CD4-positive, alpha-beta T cell treated with Interleukin-6 for 4 hours (primary cell): ENCODE data around the gene CSTF3.

Experiments
- DNase-seq: peaks from one replicate; pipeline ENCODE4 v3.0.0-alpha.2; 2020; ENCODE audit warnings: mixed read lengths

CSTF3 gene

DNA sequence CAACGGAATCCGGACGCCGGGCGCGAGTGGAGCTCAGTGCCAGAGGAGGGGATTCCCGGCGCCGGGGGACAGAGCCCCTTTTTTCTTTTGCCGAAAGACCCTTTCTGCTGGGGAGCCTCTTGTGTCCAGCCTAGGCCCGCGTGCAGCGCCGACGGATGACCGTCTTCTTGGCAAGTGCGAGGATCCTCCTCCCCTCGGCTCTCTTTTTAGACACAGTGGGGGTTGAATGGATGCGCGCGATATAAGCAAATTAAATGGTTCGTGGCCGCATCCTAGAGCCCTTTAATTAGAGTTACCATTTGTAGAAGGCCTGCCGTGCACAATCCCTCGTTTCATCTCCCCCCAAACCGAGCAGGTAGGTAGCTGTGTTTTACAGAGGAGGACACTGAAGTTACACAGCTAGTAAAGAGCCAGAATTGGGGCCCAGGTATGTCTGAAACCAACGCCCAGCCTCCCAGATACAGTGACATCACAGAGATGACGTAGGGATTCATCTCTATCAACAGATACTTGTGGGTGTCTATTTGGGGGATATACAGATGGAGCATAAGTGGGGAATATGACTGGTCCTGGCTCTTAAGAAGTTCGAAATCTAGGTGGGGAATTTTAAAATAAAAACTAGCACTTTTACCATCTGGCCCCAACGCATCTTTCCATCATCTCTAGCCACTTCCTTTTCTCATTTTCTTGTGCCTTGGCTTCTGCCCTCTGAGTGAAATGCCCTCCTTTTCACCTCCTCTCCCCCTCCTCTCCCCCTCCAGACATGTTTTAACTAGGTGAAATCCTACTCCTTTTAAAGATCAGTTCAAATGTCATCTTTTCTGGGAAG, 121.0 kb downstream of the CSTF3 start:
- peak; percentile 22 for DNase-seq

DNA sequence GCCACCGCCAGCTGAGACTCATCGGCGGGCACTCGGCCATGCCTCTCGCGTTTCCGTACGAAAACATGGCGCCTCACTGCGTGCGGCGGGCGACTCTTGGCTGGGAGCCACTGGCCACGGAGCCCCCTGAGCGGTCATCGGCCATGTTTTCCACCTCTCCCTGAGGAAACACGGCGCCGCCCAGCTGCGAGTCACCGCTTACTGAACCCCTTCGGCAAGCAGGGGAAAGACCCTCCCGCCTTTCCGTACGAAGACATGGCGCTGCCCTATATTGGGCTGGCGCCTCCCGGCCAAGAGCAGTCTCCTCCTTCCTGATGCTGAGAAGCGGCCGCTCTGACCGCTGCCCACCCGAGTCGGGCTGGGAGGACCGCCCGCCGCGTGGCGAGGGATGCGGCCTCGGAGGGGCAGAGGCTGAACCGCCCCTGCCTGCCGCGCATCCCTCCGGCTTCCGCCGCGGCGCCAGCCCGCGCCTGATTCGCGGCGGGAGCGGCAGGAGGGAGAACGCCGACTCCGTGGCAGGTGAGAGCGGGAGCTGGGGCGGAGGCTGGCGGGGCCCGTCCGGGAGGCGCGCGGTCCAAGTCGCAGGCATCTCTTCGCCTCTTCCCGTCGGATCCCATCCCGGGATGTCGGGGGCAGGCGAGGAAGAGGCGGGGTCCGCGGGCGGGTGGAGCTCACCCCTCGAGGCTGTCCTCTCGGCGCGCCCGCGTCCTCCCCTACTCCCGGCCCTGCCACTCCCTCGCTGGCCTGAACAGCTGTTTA, 121.8 kb downstream of the CSTF3 start, which contains the start of gene TCP11L1:
Gene TCP11L1, plus strand, starts transcription at position 299 of the 759 bp plus-strand sequence. CDS start 4,202 bp downstream, outside the sequence.
- DNase-seq, result peak; percentile 87

DNA sequence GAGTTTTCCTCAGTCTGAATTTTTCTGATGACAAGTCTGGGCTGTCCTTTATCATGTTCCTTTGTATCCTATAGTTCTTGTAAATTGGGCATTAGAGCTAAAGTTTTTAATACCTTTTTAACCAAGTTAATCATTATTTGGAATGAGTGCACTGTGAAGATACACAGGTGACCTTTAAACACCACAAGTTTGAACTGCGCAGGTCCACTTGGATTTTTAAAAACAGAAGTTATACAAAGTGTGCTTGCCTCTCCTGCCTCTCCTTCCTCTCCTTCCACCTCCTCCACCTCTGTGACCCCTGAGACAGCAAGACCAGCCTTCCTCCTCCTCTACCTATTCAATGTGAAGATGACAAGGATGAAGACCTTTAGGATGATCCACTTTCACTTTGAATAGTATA, 126.3 kb downstream of the CSTF3 start:
- no peak for DNase-seq
